CD4-positive, alpha-beta T cell (primary cell): Measurements from ENCODE around the gene SYTL2. TPM values are rescaled to one million over a fixed set of nuclear protein-coding genes. Genes with fewer than 3 reads are reported as not detected.

Experiments used
- ATAC-seq: fragments of 200-7000 bp; cut with Tn5 transposase; one replicate; pipeline ENCODE4 v1.10.0; 2022; ENCODE audit warnings: mild to moderate bottlenecking; ENCODE audit not compliant: poor library complexity
- CTCF ChIA-PET: fragments of 350-600 bp; sonication (Branson Sonifier 250); formaldehyde crosslinking; loops from one replicate; lab custom pipeline; 2021; ENCODE audit warnings: antibody characterized with exemption, inconsistent platforms; lab: Charles Lee
- POLR2A ChIA-PET: fragments of 350-600 bp; sonication (Branson Sonifier 250); formaldehyde crosslinking; loops from one replicate; lab custom pipeline; 2021; ENCODE audit warnings: antibody characterized with exemption, inconsistent platforms; lab: Charles Lee
- DNase-seq, 14 experiments: peaks; one replicate each; pipeline ENCODE4 v3.0.0-alpha.2; 2013 to 2020; ENCODE audit warnings: mixed read lengths in 2 of 14
- H3K27ac ChIP-seq, 2 donors: one replicate each; pipeline versions ENCODE4 v1.5.1 to v1.7.0; 2013; ENCODE audit warnings: low read length in 2 of 2, low read depth in 1 of 2, mild to moderate bottlenecking in 1 of 2
- H3K27me3 ChIP-seq, 2 experiments: 1 replicate in 1 of 2; 2 replicates in 1 of 2; pipeline versions ENCODE4 v1.6.1 to v1.7.0; 2013; ENCODE audit warnings: low read length in 2 of 2, control low read depth in 1 of 2, mild to moderate bottlenecking in 1 of 2, moderate library complexity in 1 of 2; ENCODE audit not compliant: insufficient read depth in 2 of 2, control insufficient read depth in 1 of 2
- H3K36me3 ChIP-seq: one replicate; pipeline ENCODE4 v1.6.1; 2013; ENCODE audit warnings: low read length, control low read depth; ENCODE audit not compliant: insufficient read depth
- H3K4me1 ChIP-seq: one replicate; pipeline ENCODE4 v1.6.1; 2013; ENCODE audit warnings: low read length, control low read depth; ENCODE audit not compliant: insufficient read depth
- H3K4me3 ChIP-seq: one replicate; pipeline ENCODE4 v1.5.1; 2013; ENCODE audit warnings: mild to moderate bottlenecking, low read length, moderate library complexity
- H3K9me3 ChIP-seq, 2 experiments: 1 replicate in 1 of 2; 2 replicates in 1 of 2; pipeline versions ENCODE4 v1.6.1 to v1.7.0; 2013; ENCODE audit warnings: low read length in 2 of 2, mild to moderate bottlenecking in 2 of 2, control low read depth in 1 of 2, moderate library complexity in 1 of 2; ENCODE audit not compliant: control insufficient read depth in 1 of 2, insufficient read depth in 1 of 2
- H3K27ac Mint-ChIP-seq: one replicate; pipeline ENCODE4 v1.8.0; 2020; ENCODE audit warnings: mixed read lengths
- H3K27me3 Mint-ChIP-seq: one replicate; pipeline ENCODE4 v1.8.0; 2021; ENCODE audit warnings: mixed read lengths
- H3K36me3 Mint-ChIP-seq: one replicate; pipeline ENCODE4 v1.8.0; 2021; ENCODE audit warnings: low read depth, mixed read lengths
- H3K4me1 Mint-ChIP-seq: one replicate; pipeline ENCODE4 v1.8.0; 2021; ENCODE audit warnings: low read depth, mixed read lengths
- H3K4me3 Mint-ChIP-seq: one replicate; pipeline ENCODE4 v1.8.0; 2020; ENCODE audit warnings: mild to moderate bottlenecking, mixed read lengths
- H3K9me3 Mint-ChIP-seq: one replicate; pipeline ENCODE4 v1.8.0; 2020; ENCODE audit warnings: mixed read lengths
- intact Hi-C, 2 experiments: fragments of 100-400 bp; cut with DNase I in 1 of 2; cut with micrococcal nuclease in 1 of 2; formaldehyde crosslinking; loops; one replicate each; pipeline versions ENCODE4 v1.15.1 to v1.9.0; 2023 to 2025; cut with DNase I, micrococcal nuclease
- total RNA-seq, 174 experiments: library from RNA in 2 of 174; stranded (reverse) in 2 of 174; gene quantifications; one replicate each; pipeline ENCODE4 v1.2.3 and lab custom pipeline; 2021 to 2026
- TF ChIP-seq, protein P1 (sequence below): fragments of 200-600 bp; IDR thresholded peaks from one replicate; pipeline ENCODE4 v1.8.0; 2022; ENCODE audit warnings: antibody characterized with exemption, mild to moderate bottlenecking

Gene SYTL2
- total RNA-seq, 2 experiments from 2014 or later, result 35.4 to 36.7 TPM

DNA sequence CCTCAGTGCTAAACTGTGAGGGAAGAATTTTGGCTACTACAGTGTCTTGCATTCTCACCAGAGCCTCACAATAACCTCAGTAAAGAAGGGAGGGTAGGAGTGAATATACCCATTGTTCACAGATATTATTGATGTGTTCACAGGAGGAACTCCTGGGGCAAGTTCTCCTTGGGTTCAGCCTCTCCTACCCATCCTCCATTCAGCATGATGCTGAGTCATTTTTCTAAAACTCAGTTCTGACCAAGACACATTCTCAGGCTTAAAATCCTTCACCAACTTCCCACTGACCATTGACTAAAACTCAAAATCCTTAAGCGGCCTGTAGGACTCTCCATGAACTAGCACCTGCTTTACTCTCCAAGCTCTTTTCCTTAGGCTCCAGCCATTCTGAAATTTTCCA is 48.7 kb downstream of the SYTL2 start:
- Mint-ChIP-seq H3K9me3 (no peaks in the 10 kb centered on the region), H3K36me3 (no peaks in the 10 kb centered on the region), H3K4me3 (no peak overlapping the region), H3K27ac (no peak overlapping the region), H3K4me1 (peaks cover 65% of the 10 kb centered on the region), H3K27me3 (no peaks in the 10 kb centered on the region)
- ChIA-PET POLR2A (no interaction called here), CTCF (no interaction called here)
- Histone ChIP-seq H3K27ac (no peak overlapping the region), H3K4me1 (peaks cover 21% of the 10 kb centered on the region), H3K9me3 (no peaks in the 10 kb centered on the region), H3K36me3 (no peaks in the 10 kb centered on the region), H3K27me3 (no peaks in the 10 kb centered on the region), H3K4me3 (no peak overlapping the region)
- no peak for DNase-seq
- ATAC-seq, result no peak
- intact Hi-C loops, result no loop called here
- TF ChIP-seq, protein P1, sequence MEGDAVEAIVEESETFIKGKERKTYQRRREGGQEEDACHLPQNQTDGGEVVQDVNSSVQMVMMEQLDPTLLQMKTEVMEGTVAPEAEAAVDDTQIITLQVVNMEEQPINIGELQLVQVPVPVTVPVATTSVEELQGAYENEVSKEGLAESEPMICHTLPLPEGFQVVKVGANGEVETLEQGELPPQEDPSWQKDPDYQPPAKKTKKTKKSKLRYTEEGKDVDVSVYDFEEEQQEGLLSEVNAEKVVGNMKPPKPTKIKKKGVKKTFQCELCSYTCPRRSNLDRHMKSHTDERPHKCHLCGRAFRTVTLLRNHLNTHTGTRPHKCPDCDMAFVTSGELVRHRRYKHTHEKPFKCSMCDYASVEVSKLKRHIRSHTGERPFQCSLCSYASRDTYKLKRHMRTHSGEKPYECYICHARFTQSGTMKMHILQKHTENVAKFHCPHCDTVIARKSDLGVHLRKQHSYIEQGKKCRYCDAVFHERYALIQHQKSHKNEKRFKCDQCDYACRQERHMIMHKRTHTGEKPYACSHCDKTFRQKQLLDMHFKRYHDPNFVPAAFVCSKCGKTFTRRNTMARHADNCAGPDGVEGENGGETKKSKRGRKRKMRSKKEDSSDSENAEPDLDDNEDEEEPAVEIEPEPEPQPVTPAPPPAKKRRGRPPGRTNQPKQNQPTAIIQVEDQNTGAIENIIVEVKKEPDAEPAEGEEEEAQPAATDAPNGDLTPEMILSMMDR, result no peak

DNA sequence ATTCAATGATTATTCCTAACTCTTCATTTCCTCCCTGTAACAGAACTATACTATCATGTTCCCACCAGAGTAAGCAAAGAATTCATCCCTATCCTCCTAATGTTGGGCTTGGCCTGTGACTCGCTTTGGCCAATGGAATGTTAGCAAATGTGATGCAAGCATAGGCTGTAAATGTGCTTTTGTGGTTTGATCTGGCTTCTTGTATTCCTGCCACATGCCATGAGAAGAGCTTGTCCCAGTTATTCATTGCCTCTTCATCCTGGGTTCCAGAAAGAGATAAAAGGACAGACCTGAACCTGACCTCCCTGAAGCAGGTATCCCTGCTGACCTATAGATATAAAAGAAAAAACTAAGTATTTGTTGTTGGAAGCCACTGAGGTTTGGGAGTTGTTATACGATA is 51.0 kb downstream of the SYTL2 start:
- H3K4me3 ChIP-seq, result no peak overlapping the region
- H3K27ac ChIP-seq, result no peak overlapping the region
- Mint-ChIP-seq H3K9me3 (no peaks in the 10 kb centered on the region), H3K36me3 (no peaks in the 10 kb centered on the region), H3K4me1 (peaks cover 69% of the 10 kb centered on the region), H3K27ac (no peak overlapping the region), H3K27me3 (no peaks in the 10 kb centered on the region), H3K4me3 (no peak overlapping the region)
- H3K9me3 ChIP-seq, result no peaks in the 10 kb centered on the region
- TF ChIP-seq, protein P1, result no peak
- ATAC-seq (no peak), DNase-seq (no peak)
- no peaks in the 10 kb centered on the region for H3K36me3 ChIP-seq
- peaks cover 41% of the 10 kb centered on the region for H3K4me1 ChIP-seq
- intact Hi-C loops, result loop anchor here (10.0 kb wide), 2 partner anchors 135 to 305 kb away; partner anchors contain the start of genes DLG2 (in 1 of the 2), PICALM (in 1 of the 2) and TMEM126B (in 1 of the 2)
- CTCF ChIA-PET, result interaction anchor here (1.7 kb wide), 1 partner anchor 95 kb away, joined by 5 read pairs; the partner anchor contains the start of gene CCDC83
- H3K27me3 ChIP-seq, result no peaks in the 10 kb centered on the region
- POLR2A ChIA-PET, result interaction anchor here (0.6 to 1.0 kb wide), 2 partner anchors 54 to 64 kb away, joined by 3 read pairs; no protein-coding TSS in a partner anchor

DNA sequence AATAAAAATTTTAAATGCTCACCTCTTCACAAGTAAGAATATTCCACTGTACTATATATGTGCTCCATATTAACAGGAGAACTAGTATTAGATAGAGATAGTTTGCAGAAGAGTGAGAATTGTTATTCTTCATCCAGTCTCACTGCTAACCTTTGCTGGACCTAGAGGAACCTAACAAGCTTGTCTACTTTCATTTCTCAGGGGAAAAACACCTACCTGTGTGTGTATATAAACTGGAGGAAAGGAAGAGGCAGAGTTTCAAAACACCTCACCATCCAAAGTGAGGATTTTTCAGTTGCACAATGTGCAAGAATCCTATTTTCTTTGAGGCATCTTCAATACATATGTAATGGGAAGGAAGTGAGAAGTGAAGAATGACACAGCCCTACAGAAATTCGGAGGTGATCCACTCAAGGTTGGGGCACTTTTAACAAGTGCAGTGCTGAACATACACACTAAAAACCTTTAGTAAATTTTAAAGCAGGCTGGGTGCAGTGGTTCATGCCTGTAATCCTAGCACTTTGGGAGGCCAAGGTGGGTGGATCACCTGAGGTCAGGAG is 52.4 kb downstream of the SYTL2 start:
- DNase-seq, result peak in 1 of 14 experiments; percentile 28
- Histone ChIP-seq H3K36me3 (no peaks in the 10 kb centered on the region), H3K27me3 (no peaks in the 10 kb centered on the region), H3K9me3 (no peaks in the 10 kb centered on the region), H3K27ac (no peak overlapping the region), H3K4me1 (peaks cover 48% of the 10 kb centered on the region), H3K4me3 (no peak overlapping the region)
- H3K36me3 Mint-ChIP-seq, result no peaks in the 10 kb centered on the region
- ChIA-PET CTCF (interaction anchor here (1.2 to 1.7 kb wide), 2 partner anchors 36 to 96 kb away, joined by 3 to 5 read pairs; partner anchors contain the start of gene CCDC83), POLR2A (interaction anchor here (1.3 kb wide), 1 partner anchor 16 kb away, joined by 3 read pairs; no protein-coding TSS in a partner anchor)
- intact Hi-C loops, result loop anchor here (10.0 kb wide), 2 partner anchors 134 to 306 kb away; partner anchors contain the start of genes DLG2 (in 1 of the 2), PICALM (in 1 of the 2) and TMEM126B (in 1 of the 2)
- H3K27ac Mint-ChIP-seq, result no peak overlapping the region
- no peaks in the 10 kb centered on the region for H3K9me3 Mint-ChIP-seq
- H3K4me1 Mint-ChIP-seq, result peaks cover 81% of the 10 kb centered on the region
- H3K27me3 Mint-ChIP-seq, result no peaks in the 10 kb centered on the region
- TF ChIP-seq, protein P1, result no peak
- peak overlapping the region; percentile 11 for H3K4me3 Mint-ChIP-seq
- no peak for ATAC-seq
